Neutrophil (primary cell): ENCODE measurements around the gene FBXO21.
"Not testable (repeated sequence)": the region's sequence is repeated elsewhere in the genome, so short reads cannot be mapped to it uniquely, and the experiment has no call there.

Experiments
- H3K27ac ChIP-seq: fragments of 200-600 bp; sonication (generic); 2 replicates; pipeline ENCODE4 v1.5.1; 2016; ENCODE audit warnings: mild to moderate bottlenecking, moderate library complexity
- H3K27me3 ChIP-seq: fragments of 200-600 bp; sonication (generic); 2 replicates; pipeline ENCODE4 v1.6.0; 2016; ENCODE audit warnings: mild to moderate bottlenecking
- H3K36me3 ChIP-seq: fragments of 200-600 bp; sonication (generic); 2 replicates; pipeline ENCODE4 v1.5.1; 2017
- H3K4me1 ChIP-seq, 2 experiments: fragments of 200-600 bp in 1 of 2; sonication (generic) in 1 of 2; 1 replicate in 1 of 2; 2 replicates in 1 of 2; pipeline versions ENCODE4 v1.5.1 to v1.6.1; 2013 to 2016; ENCODE audit warnings: low read depth in 1 of 2, low read length in 1 of 2, mild to moderate bottlenecking in 1 of 2, moderate library complexity in 1 of 2; ENCODE audit not compliant: control insufficient read depth in 1 of 2, insufficient read depth in 1 of 2
- H3K4me3 ChIP-seq, 2 experiments: fragments of 200-600 bp in 1 of 2; sonication (generic) in 1 of 2; 1 replicate in 1 of 2; 2 replicates in 1 of 2; pipeline ENCODE4 v1.5.1; 2013 to 2016; ENCODE audit warnings: low read depth in 1 of 2, low read length in 1 of 2, mild to moderate bottlenecking in 1 of 2, moderate library complexity in 1 of 2
- H3K9me3 ChIP-seq: fragments of 200-600 bp; sonication (generic); 2 replicates; pipeline ENCODE4 v1.5.1; 2016
- CTCF ChIP-seq: fragments of 200-600 bp; sonication (generic); IDR thresholded peaks from 2 replicates; pipeline ENCODE4 v1.5.1; 2016; ENCODE audit warnings: antibody characterized with exemption

The FBXO21 gene

GRCh38 chr12:117202033-117202432, 11.8 kb upstream of the FBXO21 start:
- Histone ChIP-seq H3K27me3 (peaks cover 20% of the 10 kb centered on the region), H3K27ac (no peak overlapping the region), H3K4me1 (no peaks in the 10 kb centered on the region), H3K4me3 (no peak overlapping the region), H3K9me3 (no peaks in the 10 kb centered on the region), H3K36me3 (no peaks in the 10 kb centered on the region)
- TF ChIP-seq CTCF = no peak

GRCh38 chr12:117199956-117200744, 9.9 kb upstream of the FBXO21 start:
- H3K4me1 ChIP-seq, H3K9me3 ChIP-seq, H3K36me3 ChIP-seq, H3K27ac ChIP-seq, H3K4me3 ChIP-seq: not testable (repeated sequence)
- peaks cover 25% of the 10 kb centered on the region for H3K27me3 ChIP-seq

GRCh38 chr12:117196334-117196733, 6.1 kb upstream of the FBXO21 start:
- H3K9me3 ChIP-seq, H3K4me3 ChIP-seq, H3K36me3 ChIP-seq, H3K27ac ChIP-seq, H3K4me1 ChIP-seq: not testable (repeated sequence)
- H3K27me3 ChIP-seq = peaks cover 42% of the 10 kb centered on the region

- not testable (repeated sequence) for H3K4me1 ChIP-seq, H3K4me3 ChIP-seq, H3K9me3 ChIP-seq, H3K27ac ChIP-seq, H3K36me3 ChIP-seq
- H3K27me3 ChIP-seq = peaks cover 55% of the 10 kb centered on the region
These were observed 4.8 kb upstream of the FBXO21 start for GRCh38 chr12:117195027-117195426.

GRCh38 chr12:117193903-117194302, 3.6 kb upstream of the FBXO21 start:
- no peak for TF ChIP-seq CTCF
- H3K9me3 ChIP-seq = no peaks in the 10 kb centered on the region
- no peaks in the 10 kb centered on the region for H3K36me3 ChIP-seq
- H3K4me3 ChIP-seq = no peak overlapping the region
- H3K27me3 ChIP-seq = peaks cover 65% of the 10 kb centered on the region
- H3K27ac ChIP-seq = no peak overlapping the region
- H3K4me1 ChIP-seq = peaks cover 6 to 8% of the 10 kb centered on the region in 2 experiments

- peaks cover 67% of the 10 kb centered on the region for H3K27me3 ChIP-seq
- H3K4me1 ChIP-seq, H3K27ac ChIP-seq, H3K4me3 ChIP-seq, H3K36me3 ChIP-seq, H3K9me3 ChIP-seq: not testable (repeated sequence)
These were observed 2.3 kb upstream of the FBXO21 start for GRCh38 chr12:117192581-117192980.

- H3K9me3 ChIP-seq = no peaks in the 10 kb centered on the region
- no peak overlapping the region for H3K27ac ChIP-seq
- no peak for TF ChIP-seq CTCF
- peaks cover 3% of the 10 kb centered on the region for H3K36me3 ChIP-seq
- peaks cover 67% of the 10 kb centered on the region for H3K27me3 ChIP-seq
- peaks cover 6 to 8% of the 10 kb centered on the region in 2 experiments for H3K4me1 ChIP-seq
- no peak overlapping the region for H3K4me3 ChIP-seq
These were observed 1.8 kb upstream of the FBXO21 start for GRCh38 chr12:117192057-117192456.
